Skeletal muscle cell (primary cell): ENCODE results near the gene LAMA3.
"Not testable (repeated sequence)": the region's sequence is repeated elsewhere in the genome, so short reads cannot be mapped to it uniquely, and the experiment has no call there.

Experiments used
- DNase-seq: peaks from one replicate; pipeline ENCODE4 v3.0.0-alpha.2; 2010; ENCODE audit warnings: low read depth
- H3K4me3 ChIP-seq: 2 replicates; pipeline ENCODE4 v1.5.1; 2011; ENCODE audit warnings: low read depth, mild to moderate bottlenecking, control low read depth, low read length, moderate library complexity

LAMA3 gene

DNA sequence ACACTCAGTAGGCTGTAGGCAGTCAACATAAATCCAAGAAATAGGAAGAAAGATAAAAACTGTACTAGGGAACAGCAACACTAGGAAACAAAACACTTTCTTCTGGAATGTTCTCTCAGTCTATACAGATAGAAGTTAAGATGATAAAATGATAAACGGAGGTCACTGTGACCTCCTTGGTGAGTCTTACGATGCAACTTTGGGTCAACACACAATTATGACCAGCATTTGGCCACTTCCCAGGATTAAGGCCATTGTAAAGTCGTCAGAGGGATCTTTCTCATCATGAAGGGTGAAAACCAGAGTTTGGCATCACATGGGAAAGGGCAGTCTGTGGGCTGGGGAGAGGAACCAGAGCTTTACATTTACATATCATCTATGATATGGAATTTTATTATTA is 33.4 kb downstream of the LAMA3 start:
- no peak overlapping the region for H3K4me3 ChIP-seq
- DNase-seq, result no peak

DNA sequence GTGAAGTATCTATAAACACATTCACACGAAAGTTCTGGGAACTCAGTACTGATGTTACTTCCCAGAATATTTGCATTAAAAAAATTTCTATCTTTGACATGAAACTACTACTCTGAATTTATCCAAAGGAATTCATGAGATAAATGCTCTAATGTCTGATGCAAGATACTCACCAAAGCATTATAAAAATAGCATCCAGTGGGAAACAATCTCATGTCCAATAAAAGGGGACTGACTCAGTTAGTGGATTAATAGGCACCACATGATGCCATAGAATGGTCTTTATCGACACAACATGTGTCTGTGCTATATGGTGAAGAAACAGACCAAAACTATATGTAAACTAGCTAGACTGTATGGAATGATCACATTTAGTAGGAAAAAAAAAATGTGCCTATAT is 33.9 kb downstream of the LAMA3 start:
- peak; percentile 30 for DNase-seq
- H3K4me3 ChIP-seq, result no peak overlapping the region

DNA sequence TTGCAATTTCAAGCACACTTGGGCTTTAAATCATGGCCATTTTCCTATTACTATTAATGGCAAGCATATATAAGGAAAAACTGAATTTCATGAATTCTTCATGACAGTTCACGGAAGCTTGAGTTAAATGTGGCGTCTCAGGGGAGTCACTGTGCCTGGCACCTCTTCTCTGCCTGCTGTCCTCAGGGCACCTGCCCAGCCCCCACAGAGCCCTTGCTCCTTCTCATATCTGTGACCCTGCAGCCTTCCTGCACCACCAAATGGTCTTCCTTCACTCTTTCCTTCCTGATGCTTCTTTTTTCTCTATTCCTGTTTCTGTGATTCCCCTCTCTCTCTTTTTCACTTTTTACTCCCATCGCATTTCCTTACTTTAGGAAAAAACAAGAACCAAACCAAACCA is 35.4 kb downstream of the LAMA3 start:
- H3K4me3 ChIP-seq, result no peak overlapping the region
- DNase-seq, result no peak

DNA sequence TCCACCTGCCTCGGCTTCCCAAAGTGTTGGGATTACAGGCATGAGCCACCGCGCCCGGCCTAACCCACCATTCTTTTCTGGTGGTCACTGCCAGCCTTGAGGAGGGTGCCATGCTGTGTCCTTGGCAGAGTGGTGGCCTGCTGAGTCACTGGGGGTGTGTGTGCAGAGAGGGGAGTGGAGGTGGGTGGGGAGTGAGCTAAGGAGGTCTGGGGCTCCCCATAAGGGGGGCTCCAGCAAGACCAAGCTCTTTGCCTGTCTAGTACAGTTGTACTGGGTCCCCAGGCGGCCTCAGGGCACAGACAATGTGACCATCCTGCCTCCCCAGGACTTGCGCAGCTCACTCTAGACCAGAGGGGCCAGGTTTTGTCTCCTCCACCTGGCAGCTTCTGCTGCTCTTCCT is 36.1 kb downstream of the LAMA3 start:
- DNase-seq, result no peak
- no peak overlapping the region for H3K4me3 ChIP-seq

DNA sequence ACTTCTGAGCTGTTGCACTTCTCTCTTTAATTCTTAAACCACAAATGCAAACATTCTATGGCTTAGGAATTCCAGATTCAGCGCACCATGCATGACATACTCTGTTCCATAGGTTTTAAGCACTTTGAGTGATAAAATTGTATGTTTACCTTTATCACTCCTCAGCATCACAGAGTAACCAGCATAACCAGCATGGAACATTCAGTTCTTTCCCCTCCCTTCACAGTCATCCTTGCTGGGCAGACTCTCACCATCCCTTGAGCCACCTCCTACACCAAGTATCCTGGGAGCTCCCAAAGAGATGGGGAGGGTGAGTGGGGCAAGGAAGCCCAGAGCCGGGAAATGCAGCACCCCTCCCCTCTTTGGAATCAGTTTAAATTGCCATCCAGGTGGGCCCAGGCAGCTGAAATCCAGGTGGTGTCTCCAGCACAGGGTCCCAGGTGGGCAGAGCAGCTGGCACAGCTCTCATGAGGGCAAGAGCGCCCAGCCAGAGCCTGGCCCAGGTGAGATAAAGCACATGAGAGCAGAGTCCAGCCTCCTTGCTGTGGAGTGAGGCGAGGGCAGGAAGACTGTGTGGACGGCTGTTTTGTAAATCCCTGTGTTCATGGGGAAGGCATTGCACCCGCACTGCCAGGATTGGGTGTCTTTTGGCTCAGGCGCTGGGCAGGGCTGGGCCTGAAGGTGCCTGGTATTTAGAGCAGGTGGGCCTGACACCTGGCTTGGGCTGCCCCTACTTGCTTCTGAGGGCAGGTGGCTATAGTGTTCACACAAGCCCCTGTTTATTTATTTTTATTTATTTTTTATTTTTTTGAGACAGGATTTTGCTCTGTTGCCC is 36.8 kb downstream of the LAMA3 start:
- H3K4me3 ChIP-seq, result no peak overlapping the region
- DNase-seq, result peak; percentile 67

DNA sequence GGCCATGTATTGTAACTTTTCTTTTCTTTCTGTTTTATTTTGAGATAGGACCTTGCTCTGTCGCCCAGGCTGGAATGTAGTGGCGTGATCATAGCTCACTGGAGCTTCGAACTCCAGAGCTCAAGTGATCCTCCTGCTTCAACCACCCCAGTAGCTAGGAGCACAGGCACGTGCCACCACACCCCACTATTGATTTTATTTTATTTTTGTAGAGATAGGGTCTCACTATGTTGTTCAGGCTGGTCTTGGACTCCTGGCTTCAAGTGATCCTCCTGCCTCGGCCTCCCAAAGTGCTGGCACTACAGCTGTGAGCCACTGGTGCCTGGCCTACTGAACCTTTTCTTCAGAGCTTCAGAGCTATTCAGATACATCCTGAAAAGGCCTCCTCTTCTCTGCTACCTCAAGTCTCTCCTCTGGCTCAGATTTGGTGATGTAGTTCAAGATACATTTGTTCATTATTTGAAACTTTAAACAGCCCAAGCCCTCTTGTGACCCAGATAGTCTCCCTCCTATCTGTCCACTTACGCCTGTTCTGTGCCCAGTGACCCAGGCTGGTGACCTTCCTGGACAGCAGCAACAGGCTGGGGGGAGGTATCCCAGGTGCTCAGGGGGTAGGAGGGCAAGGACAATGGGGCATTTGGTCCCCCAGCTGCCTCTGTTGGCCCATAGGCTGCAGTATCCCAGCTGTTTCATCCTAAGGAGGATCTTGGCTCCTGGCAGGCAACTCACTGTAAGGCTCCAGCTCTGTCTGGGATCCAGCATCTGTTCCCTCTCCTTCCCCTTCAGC is 38.6 kb downstream of the LAMA3 start:
- no peak for DNase-seq
- no peak overlapping the region for H3K4me3 ChIP-seq

DNA sequence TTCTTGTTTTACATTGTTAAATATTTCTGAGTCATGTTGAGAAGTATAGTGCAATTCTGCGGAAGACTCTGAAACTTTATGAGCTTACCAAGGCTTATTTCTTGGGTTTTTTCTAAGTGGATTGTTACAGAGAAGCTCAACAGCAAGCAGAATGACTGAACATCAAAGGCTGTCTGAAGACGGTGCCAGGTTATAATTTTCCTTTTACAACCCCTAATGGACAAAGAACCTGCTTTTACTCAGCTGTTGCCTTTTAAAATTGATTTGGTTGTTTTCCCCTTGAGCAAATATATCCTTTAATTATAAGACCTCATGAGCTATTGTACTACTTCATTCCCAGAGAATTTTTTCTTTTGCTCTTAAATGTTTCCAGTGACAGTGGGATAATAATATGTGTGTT is 41.6 kb downstream of the LAMA3 start:
- no peak for DNase-seq
- no peak overlapping the region for H3K4me3 ChIP-seq

DNA sequence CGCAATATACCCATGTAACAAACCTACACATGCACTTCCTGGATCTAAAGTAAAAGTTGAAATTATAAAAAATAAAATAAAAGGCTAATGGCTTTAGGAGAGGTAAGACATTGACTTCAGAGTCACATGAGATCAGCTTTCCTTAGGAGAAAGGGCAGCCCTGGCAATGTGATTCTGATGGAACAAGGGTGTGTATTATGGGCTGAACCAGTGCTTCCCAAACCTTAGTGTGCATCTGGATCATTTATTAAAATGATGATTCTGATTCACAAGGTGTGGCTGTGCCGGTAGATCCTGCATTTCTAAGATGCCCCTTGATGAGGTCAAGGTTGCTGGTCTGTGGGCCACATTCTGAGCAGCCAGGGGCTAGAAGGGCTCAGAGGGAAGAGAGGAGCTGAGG is 42.6 kb downstream of the LAMA3 start:
- no peak for DNase-seq
- no peak overlapping the region for H3K4me3 ChIP-seq

DNA sequence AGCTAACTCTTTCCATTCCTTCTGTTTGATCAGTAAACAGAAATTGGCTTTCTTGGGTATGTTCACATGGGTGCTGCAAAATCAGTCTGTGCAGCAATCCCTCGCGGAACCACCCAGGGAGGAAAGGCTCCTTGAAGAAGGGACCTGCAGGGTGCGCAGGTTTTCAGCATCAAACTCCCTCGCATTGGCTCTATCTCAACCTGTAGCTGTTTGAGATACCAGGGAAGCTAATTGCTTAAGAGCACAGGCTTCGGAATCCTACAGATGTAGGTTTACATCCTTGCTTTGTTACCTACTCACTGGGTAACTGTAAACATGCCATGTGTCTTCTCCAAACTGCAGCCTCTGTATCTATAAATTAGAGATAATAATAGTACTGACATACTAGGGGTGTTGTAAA is 43.2 kb downstream of the LAMA3 start:
- no peak for DNase-seq
- no peak overlapping the region for H3K4me3 ChIP-seq

DNA sequence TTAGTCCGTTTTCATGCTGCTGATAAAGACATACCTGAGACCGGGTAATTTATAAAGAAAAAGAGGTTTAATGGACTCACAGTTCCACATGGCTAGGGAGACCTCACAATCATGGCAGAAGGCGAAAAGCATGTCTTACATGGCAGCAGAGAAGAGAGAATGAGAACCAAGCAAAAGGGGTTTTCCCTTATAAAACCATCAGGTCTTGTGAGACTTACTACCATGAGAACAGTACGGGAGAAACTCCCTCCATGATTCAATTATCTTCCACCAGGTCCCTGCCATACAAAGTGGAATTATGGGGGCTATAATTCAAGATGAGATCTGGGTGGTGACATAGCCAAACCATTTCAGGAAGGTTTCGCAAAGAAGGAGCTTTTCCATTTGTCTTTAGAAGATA is 44.0 kb downstream of the LAMA3 start:
- H3K4me3 ChIP-seq, DNase-seq: not testable (repeated sequence)

DNA sequence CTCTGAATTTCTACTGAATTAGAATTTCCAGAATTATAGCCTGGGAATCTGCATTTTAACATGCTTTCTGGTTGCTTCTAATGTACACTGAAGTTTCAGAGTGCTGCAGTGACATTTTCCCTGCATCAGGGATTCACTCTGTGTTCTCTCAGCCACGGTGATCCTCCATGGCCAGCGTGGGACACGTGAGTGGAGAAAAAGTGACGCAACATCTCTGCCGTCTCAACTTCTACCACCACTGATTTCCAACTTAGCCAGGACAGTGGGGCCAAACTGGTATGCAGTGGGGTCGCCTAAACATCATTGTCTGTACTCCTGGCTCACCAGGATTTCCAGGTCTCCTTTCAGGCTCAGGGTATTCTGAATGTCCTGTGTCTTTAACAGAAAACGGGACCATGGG is 44.6 kb downstream of the LAMA3 start:
- no peak for DNase-seq
- no peak overlapping the region for H3K4me3 ChIP-seq

DNA sequence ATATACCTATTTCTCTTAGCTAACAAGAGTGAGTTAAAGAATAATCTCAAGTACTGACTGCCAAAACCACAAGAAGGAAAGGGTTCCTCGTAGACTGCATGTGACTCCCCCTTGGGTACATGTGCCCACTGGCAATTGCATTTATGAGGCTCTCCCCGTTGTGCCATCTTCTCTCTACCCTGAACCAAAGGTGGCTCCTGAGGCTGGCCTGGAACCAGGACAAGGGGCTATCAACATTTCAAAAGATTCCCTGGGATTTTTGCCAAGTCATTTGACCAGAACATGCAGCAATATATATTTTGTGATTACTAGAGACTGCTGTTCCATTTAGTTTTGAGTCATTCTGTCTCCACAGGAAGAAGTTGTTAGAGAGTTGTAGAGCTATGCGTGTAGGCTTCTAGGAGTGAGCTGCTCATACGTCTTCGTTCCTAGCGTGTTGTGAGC is 45.8 kb downstream of the LAMA3 start:
- H3K4me3 ChIP-seq, result no peak overlapping the region
- DNase-seq, result peak; percentile 51

DNA sequence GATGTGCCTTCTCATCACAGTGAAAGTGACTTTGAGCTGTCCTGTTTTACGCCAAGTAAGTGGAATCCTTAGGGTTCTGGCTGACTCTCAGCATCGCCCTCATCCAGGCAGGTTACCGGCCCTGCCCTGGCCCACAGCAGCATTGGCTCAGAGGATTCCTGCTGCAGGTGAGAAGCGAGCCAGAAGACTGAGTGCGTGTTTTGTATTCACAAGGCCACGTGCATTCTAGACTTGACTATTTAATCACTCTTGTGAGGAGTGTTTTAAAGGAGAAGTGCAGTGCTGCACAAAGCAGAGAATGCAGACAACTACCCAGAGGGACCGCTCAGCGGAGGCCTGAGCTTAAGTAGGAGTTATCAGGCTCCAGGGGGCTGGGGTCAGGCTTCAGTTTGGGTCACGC is 48.3 kb downstream of the LAMA3 start:
- no peak overlapping the region for H3K4me3 ChIP-seq
- DNase-seq, result no peak

DNA sequence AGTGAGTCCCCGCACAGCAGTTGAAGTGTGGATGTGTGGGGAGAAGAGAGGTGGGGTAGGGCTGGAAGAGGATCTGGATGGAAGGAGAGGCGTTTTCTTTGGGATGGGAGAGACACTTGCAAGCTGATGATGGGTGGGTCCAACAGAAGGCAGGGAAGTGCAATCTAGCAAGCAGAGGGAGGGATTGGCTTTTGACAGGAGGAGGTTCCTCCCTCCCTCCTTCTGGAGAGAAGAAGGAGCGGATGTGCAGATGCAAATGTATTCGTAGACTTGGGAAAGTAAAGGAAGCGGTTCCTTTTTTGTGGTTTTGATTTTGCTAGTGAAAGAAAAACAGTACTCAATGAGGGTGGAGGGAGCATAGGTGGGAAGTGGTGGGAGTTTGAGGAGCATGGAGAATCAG is 48.9 kb downstream of the LAMA3 start:
- no peak for DNase-seq
- no peak overlapping the region for H3K4me3 ChIP-seq

DNA sequence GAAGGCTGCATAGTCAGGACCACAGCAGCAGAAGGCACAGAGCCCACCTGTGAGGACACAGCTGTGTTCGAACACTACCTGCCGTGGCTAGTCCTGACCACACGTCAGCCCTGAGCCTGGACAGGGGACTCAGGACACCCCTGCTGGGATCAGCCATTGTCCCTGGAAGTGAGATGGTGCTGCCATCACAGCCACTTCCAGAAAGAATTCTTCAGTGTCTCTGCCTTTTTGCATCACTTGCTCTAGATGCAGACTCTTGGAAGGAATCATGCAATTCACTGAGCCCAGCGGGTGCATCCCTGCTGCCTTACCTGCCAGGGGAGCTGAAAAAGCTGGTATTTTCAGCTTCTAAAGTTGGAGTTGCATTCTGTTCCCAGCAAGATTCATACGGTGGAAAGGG is 49.3 kb downstream of the LAMA3 start:
- no peak for DNase-seq
- no peak overlapping the region for H3K4me3 ChIP-seq

DNA sequence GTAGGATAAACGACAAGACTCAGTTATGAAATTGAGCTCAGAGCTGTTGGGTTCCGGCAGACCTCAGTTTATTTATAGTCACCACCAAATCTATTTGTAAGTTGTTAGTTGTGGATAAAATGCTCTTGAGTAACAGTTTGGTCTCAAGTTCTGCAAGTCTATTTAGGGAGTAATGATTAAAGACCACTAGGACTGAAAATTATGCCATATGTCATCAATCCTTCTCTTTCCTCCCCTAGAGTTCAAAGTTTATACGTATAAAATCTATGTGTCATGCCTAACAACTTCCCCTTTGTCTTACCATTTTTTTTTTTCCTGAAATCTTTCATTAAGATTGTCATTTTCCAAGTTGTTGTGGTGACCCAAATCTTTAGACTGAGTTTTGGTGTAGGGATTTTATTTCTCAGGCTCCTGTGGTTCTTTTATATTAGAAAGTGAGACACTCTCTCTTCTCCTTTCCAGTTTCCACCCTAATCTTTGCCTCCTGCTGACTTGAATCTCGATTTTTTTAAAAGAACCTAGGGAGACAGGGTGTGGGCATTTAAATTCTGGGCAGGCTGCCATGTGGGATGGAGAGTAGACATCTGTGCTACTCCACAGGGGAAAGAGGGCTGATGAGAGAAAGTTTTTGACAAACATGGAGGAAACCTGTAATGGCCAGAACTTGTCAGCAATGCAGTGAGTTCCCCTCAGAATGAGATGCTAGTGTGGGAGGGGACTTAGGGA is 51.0 kb downstream of the LAMA3 start:
- H3K4me3 ChIP-seq, result no peak overlapping the region
- DNase-seq, result no peak

DNA sequence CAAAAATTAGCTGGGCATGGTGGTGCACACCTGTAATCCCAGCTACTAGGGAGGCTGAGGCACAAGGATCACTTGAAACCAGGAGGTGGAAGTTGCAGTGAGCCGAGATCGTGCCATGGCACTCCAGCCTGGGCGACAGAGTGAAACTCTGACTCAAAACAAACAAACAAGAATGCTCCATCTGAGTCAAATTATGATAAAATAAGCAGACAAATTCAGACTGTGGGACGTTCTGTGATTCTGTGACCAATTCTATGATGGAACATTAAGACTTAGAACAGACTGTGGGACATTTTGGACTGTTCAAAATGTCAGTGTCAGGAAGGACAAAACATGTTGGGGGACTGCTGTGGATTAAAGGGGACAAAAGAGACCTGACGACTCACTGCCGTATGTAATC is 52.7 kb downstream of the LAMA3 start:
- H3K4me3 ChIP-seq, DNase-seq: not testable (repeated sequence)

DNA sequence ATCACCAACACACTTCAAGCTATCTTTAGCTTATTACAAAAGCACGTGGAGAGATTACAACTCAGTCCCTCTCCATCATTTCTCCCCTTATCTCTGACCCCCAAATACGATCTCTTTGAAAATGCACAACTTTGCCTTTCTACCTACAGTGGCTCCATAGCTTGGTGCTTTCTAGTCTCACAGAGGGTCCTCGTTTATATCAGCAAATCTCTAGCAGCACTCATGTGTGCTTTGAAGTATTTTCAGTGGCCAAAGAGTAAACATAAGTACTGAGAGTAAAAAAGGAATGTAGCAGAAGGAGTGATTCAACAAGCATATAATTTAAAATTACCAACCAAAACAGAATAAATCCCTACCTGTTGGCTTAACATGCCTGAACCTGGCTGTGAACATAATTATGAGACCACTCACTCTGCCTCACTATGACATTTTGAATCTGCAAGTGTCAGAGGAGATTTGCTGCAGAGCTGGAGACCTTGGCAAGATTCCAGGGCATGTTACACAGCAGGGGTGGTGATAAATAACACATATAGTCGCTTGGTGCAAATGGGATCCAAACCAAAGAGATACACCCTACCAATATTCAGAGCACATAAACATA is 54.6 kb downstream of the LAMA3 start:
- DNase-seq, result no peak
- H3K4me3 ChIP-seq, result no peak overlapping the region

DNA sequence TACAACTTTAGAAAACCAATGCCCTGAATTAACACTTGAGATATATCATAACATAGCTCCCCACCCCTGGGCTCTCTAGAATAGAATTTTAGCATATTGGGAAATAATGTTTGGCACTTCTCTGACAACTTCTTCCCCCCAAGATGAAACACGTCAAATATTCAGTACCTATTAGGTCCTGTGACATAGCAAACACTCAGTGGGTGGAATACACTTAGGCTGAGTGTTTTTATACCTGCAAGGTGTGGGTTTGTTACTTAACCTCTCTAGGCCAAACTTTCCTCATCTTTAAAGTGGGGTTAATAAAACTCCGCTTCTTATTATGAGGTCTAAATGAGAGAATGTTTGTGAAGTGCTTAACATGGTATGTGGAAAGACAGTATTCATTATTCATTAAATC is 56.1 kb downstream of the LAMA3 start:
- no peak overlapping the region for H3K4me3 ChIP-seq
- DNase-seq, result no peak

DNA sequence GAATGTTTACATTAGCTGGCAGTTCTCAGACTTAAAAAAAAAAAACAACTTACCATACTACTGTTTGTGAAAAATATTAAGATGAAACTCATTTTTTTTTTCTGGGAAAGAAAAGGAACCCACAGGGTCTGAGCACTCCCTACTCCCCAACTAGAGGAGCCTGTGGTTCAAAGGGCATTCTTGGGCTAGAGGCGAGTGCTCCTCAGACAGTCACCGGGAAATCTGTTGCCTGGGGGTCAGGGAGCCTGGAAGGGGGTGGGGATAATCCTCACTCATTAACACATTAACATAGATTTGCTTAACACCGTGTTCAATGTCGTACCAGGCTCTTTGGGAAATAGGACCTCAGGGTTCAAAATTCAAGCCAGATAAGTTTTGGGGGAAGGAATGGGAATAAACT is 57.6 kb downstream of the LAMA3 start:
- no peak overlapping the region for H3K4me3 ChIP-seq
- DNase-seq, result no peak
